Subcutaneous adipose tissue (tissue), 4 donors: Measurements from ENCODE around the gene PRDM10. TPM values are rescaled to one million over a fixed set of nuclear protein-coding genes. Genes with fewer than 3 reads are reported as not detected.

Experiments
- total RNA-seq, 4 donors: library from RNA; depleted of rRNA; stranded (reverse); fragments of >200 nt; gene quantifications; one replicate each; pipeline ENCODE4 v1.1.0, GENCODE V29; 2016
- TF ChIP-seq, protein P1 (sequence below): fragments of 450-650 bp; IDR thresholded peaks from one replicate; pipeline ENCODE4 v1.5.1; 2016; ENCODE audit warnings: low read depth, mild to moderate bottlenecking, control low read depth, antibody characterized with exemption, moderate library complexity

The PRDM10 gene
- total RNA-seq, 4 donors from 2014 or later: 4.6 to 9.5 (median 6.9) TPM

- TF ChIP-seq, protein P1, sequence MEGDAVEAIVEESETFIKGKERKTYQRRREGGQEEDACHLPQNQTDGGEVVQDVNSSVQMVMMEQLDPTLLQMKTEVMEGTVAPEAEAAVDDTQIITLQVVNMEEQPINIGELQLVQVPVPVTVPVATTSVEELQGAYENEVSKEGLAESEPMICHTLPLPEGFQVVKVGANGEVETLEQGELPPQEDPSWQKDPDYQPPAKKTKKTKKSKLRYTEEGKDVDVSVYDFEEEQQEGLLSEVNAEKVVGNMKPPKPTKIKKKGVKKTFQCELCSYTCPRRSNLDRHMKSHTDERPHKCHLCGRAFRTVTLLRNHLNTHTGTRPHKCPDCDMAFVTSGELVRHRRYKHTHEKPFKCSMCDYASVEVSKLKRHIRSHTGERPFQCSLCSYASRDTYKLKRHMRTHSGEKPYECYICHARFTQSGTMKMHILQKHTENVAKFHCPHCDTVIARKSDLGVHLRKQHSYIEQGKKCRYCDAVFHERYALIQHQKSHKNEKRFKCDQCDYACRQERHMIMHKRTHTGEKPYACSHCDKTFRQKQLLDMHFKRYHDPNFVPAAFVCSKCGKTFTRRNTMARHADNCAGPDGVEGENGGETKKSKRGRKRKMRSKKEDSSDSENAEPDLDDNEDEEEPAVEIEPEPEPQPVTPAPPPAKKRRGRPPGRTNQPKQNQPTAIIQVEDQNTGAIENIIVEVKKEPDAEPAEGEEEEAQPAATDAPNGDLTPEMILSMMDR: no peak
These were observed 37.8 kb upstream of the PRDM10 start for GRCh38 chr11:130040281-130040940.

GRCh38 chr11:130037881-130038585, 35.4 kb upstream of the PRDM10 start:
- TF ChIP-seq, protein P1: no peak

GRCh38 chr11:130037058-130037457, 34.4 kb upstream of the PRDM10 start:
- TF ChIP-seq, protein P1: no peak

- TF ChIP-seq, protein P1: no peak
These were observed 31.6 kb upstream of the PRDM10 start for GRCh38 chr11:130034236-130034635.

DNA sequence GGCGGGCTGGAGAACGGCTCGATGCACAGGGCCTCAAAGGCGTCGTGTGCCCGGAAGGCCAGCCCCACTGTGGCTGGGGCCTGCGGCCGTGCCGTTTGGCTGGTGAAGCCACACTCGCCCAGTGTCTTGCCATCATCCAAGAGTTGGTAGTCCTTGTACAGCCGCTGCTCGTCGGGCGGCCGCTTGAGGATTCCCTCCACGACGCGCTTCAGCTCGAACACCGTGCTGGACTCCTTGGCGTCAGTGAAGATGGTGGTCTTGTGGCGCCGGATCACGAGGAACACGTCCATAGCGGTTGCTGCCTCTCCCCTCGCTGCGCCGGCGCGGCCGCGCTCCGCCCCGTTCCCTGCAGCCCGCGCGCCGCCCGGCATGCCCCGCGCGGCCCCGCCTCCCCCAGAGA, 30.3 kb upstream of the PRDM10 start:
- TF ChIP-seq, protein P1: no peak

GRCh38 chr11:130031945-130032344, 29.3 kb upstream of the PRDM10 start:
- TF ChIP-seq, protein P1: no peak

DNA sequence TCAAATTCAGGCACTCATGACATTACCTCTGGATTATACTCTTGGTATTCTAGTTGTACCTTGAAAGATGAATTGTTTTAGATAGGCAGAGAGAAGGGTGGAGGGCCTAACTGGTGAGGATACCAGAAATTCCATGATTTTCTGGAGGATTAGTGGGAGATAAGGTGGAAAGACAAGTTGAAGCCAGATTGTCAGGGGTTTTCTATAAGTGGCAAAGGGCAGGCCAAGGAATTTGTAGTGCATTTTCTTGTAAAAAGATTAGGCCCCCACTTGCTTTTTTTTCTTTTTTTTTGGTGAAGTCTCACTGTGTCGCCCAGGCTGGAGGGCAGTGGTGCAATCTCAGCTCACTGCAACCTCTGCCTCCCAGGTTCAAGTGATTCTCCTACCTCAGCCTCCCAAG, 28.4 kb upstream of the PRDM10 start:
- TF ChIP-seq, protein P1: no peak
